Heart right ventricle (tissue), 16 donors: ENCODE results near the gene TIMP2. TPM values are rescaled to one million over a fixed set of nuclear protein-coding genes. Genes with fewer than 3 reads are reported as not detected.
A peak's percentile ranks its signal among the peaks of the same experiment; 100 is the strongest.

Source experiments
- ATAC-seq, 8 donors: fragments of 200-7000 bp; cut with Tn5 transposase; one replicate each; pipeline ENCODE4 v1.9.1; 2020; ENCODE audit warnings: mild to moderate bottlenecking in 8 of 8, moderate library complexity in 8 of 8, moderate number of reproducible peaks in 1 of 8
- DNase-seq, 2 donors: peaks; one replicate each; pipeline ENCODE4 v3.0.0-alpha.2; 2020
- H3K27ac ChIP-seq, 10 donors: fragments of 200-600 bp; sonication (generic) in 2 of 10; one replicate each; pipeline versions ENCODE4 v1.5.0 to v1.8.0; 2020 to 2022; ENCODE audit warnings: mild to moderate bottlenecking in 3 of 10
- H3K27me3 ChIP-seq, 7 donors: fragments of 200-600 bp; one replicate each; pipeline ENCODE4 v1.8.0; 2021 to 2022; ENCODE audit warnings: mild to moderate bottlenecking in 2 of 7
- H3K36me3 ChIP-seq, 9 donors: fragments of 200-600 bp; sonication (generic) in 1 of 9; one replicate each; pipeline versions ENCODE4 v1.5.0 to v1.8.0; 2020 to 2022; ENCODE audit warnings: mild to moderate bottlenecking in 2 of 9
- H3K4me1 ChIP-seq, 9 donors: fragments of 200-600 bp; sonication (generic) in 1 of 9; one replicate each; pipeline versions ENCODE4 v1.5.0 to v1.8.0; 2020 to 2022; ENCODE audit warnings: mild to moderate bottlenecking in 4 of 9
- H3K4me3 ChIP-seq, 10 donors: fragments of 200-600 bp; sonication (generic) in 2 of 10; one replicate each; pipeline versions ENCODE4 v1.5.0 to v1.8.0; 2020 to 2022; ENCODE audit warnings: mild to moderate bottlenecking in 7 of 10, moderate library complexity in 2 of 10
- H3K9me3 ChIP-seq, 11 donors: fragments of 200-600 bp in 10 of 11; sonication (generic) in 2 of 11; one replicate each; pipeline versions ENCODE4 v1.5.0 to v1.8.0; 2013 to 2022; ENCODE audit warnings: mild to moderate bottlenecking in 2 of 11, control low read depth in 1 of 11, moderate library complexity in 1 of 11
- CTCF ChIP-seq, 9 donors: fragments of 200-600 bp; sonication (generic) in 2 of 9; IDR thresholded peaks; one replicate each; pipeline versions ENCODE4 v1.5.0 to v1.8.0; 2021 to 2022; ENCODE audit warnings: antibody characterized with exemption in 9 of 9, mild to moderate bottlenecking in 5 of 9, moderate library complexity in 1 of 9
- WGBS, 2 donors: extraction: QIAGEN DNeasy Blood & Tissue Kit; methylation state at CpG; one replicate each; pipeline ENCODE4 v1.1.7; 2013; ENCODE audit warnings: inconsistent platforms in 1 of 2; 5-methylcytosine and 5-hydroxymethylcytosine counted together
- intact Hi-C, 10 donors: fragments of 100-400 bp; cut with DNase I; formaldehyde crosslinking; loops; one replicate each; pipeline versions ENCODE4 v1.11.1 to v1.14.2; 2022
- polyA plus RNA-seq, 2 donors: library from polyadenylated mRNA; stranded (reverse); fragments of 200-250 nt; gene quantifications; one replicate each; pipeline ENCODE4 v1.2.3, GENCODE V29; 2013
- total RNA-seq, 10 donors: library from RNA; stranded (reverse); fragmentation: NEBNext Ultra II Directional in 3 of 10; extraction: Animal tissue kit (Norgen Biotek cat#: 25700) in 3 of 10; gene quantifications; one replicate each; pipeline versions ENCODE4 v1.2.1 to v1.2.4, GENCODE V29; 2021 to 2023
- donor health status: Arrhythmogenic right ventricular cardiomyopathy.
- donor health status: ischemic (EF 13 %, LVEDD 7.1; RV severe dilation, severe dysfunction).
- donor health status: healthy with polysubstance abuse.
- donor health status: DM: no; HTN: yes; CAD: no.
- donor health status: DM: no; HTN: no; CAD: no.
- donor health status: ischemic (EF 25% LVEDD 6.9; RV normal size, moderate dysfunction).
- donor health status: ischemic (EF 25% LVEDD 5.7; RV mildly dilated, moderate dysfunction).
- donor health status: healthy.
- donor health status: DM: yes; HTN: yes; CAD: no.
- donor health status: Ischemic cardiomyopathy.
- donor health status: ischemic (EF 35%, LVEDD 5.7; RV mildly dilated, moderate dysfunction).
- donor health status: nonischemic (EF 11% LVEDD 7.7; RV severe dilation, severe dysfunction).
- donor health status: DM: yes; HTN: yes; CAD: no.
- donor health status: PGD.
- donor health status: ischemic (EF 29% LVEDD 5.4; RV normal size, mild dysfunction).
- donor health status: nonischemic (EF 23%, LVEDD 6.1; RV moderate dilation, normal function).

The TIMP2 gene
- total and polyA plus RNA-seq, 12 donors, result 32.4 to 118 (median 96.7) TPM

- Histone ChIP-seq H3K4me3 (peak overlapping the region; percentile 19 to 86 (median 75)), H3K36me3 (peaks cover 0 to 4% (median 0%) of the 10 kb centered on the region in 9 donors), H3K27ac (peak overlapping the region; percentile 86 to 97 (median 94)), H3K4me1 (peaks cover 10 to 47% (median 37%) of the 10 kb centered on the region in 9 donors), H3K27me3 (no peaks in the 10 kb centered on the region), H3K9me3 (no peaks in the 10 kb centered on the region)
- TF ChIP-seq CTCF (IDR thresholded peaks at IDR 0.05), result no peak
- DNase-seq (peak; percentile 75 to 87), ATAC-seq (peak; percentile 51 to 86 (median 78))
- intact Hi-C loops, result loop anchor here in 4 of 10 donors (5.0 to 10.0 kb wide), 3 partner anchors 44 to 61 kb away; no protein-coding TSS in a partner anchor
- WGBS, 2 donors, result 29 to 33% methylated on average over 28 to 33 of the region's 33 CpGs
These were observed 722 bp upstream of the TIMP2 start for GRCh38 chr17:78925662-78926555.

- TF ChIP-seq CTCF (IDR thresholded peaks at IDR 0.05), result no peak
- Histone ChIP-seq H3K27me3 (no peaks in the 10 kb centered on the region), H3K9me3 (no peaks in the 10 kb centered on the region), H3K4me3 (peak overlapping the region; percentile 64 to 86 (median 75)), H3K4me1 (peaks cover 13 to 59% (median 44%) of the 10 kb centered on the region in 9 donors), H3K36me3 (peaks cover 0 to 4% (median 0%) of the 10 kb centered on the region in 9 donors), H3K27ac (peak overlapping the region; percentile 29 to 97 (median 94))
- intact Hi-C loops, result loop anchor here in 7 of 10 donors (5.0 to 10.0 kb wide), 5 partner anchors 37 to 60 kb away; no protein-coding TSS in a partner anchor
- no peak for ATAC-seq
- peak; percentile 25 to 45 for DNase-seq
- WGBS, 2 donors, result 0 to 1% methylated on average over 32 to 64 of the region's 64 CpGs
These were observed 571 bp downstream of the TIMP2 start for GRCh38 chr17:78924481-78925151.

GRCh38 chr17:78923660-78924453, 1.3 kb downstream of the TIMP2 start:
- Histone ChIP-seq H3K27ac (peak overlapping the region; percentile 29 to 97 (median 94)), H3K27me3 (no peaks in the 10 kb centered on the region), H3K4me3 (peak overlapping the region; percentile 64 to 86 (median 75)), H3K36me3 (peaks cover 0 to 4% (median 0%) of the 10 kb centered on the region in 9 donors), H3K9me3 (no peaks in the 10 kb centered on the region), H3K4me1 (peaks cover 13 to 65% (median 44%) of the 10 kb centered on the region in 9 donors)
- ATAC-seq, result peak in 4 of 8 donors; percentile 11 to 28 (median 17)
- DNase-seq, result peak; percentile 47 to 56
- 13 to 15% methylated on average over 28 of the region's 28 CpGs for WGBS, 2 donors
- TF ChIP-seq CTCF (IDR thresholded peaks at IDR 0.05), result no peak
- intact Hi-C loops, result loop anchor here in 6 of 10 donors (5.0 to 10.0 kb wide), 5 partner anchors 37 to 59 kb away; no protein-coding TSS in a partner anchor
